HG03135 (cell line): Measurements from ENCODE around the gene FBXO9.

Experiments
- ATAC-seq: cut with Tn5 transposase; IDR thresholded peaks from one replicate; pipeline ENCODE4 v1.9.1; 2021; ENCODE audit warnings: mild to moderate bottlenecking, moderate library complexity; ENCODE audit not compliant: unreplicated experiment

Gene FBXO9

DNA sequence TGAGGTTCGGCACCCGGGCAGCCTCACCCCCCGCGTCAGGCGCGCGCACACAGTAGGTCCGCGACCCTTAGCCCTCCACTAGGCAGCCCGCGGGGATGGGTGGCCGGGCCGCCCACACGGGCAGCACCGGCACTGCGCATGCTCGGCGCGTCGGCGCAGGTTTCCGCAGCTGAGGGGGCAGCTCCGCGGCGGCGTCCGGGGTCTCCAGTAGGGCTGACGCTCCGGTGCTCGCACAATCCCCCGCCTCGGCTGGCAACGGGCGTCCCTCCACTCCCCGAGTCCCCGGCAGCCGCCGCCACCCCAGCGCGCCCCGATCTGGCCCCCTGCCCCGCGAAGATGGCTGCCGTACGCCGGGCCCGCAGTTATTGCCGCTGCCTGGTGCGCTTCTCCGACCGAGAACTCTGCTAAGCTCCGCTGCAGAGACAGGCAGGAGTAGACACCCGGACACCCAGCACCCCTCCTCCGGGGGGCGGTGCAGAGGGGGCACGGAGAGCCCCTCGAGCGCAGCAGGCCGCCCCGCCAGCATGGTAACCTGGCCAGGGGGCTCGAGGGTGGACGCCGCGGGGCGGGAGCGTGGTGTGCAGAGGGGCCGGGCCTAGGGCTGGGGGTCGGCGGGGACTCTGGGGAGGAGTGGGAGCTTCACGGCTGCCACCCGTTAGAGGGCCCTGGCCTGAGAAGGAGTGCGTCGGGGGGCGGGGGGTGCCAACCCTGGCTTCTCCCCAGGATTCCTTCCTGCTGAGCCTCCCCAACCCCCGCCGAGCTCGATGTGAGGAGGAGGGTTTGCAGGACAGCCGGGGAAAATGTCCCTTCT, at the start of gene FBXO9:
TSS of gene FBXO9 (plus strand) at position 139 of the 811 bp plus-strand sequence. CDS start at position 525, 386 bp downstream.
- peak; percentile 47 for ATAC-seq

- no peak for ATAC-seq
These were observed 49.7 kb upstream of the FBXO9 start for GRCh38 chr6:53015486-53015885.

GRCh38 chr6:53018446-53018845, 46.8 kb upstream of the FBXO9 start:
- no peak for ATAC-seq

- ATAC-seq, result no peak
These were observed 45.0 kb upstream of the FBXO9 start for GRCh38 chr6:53020005-53020744.

- no peak for ATAC-seq
These were observed 41.9 kb upstream of the FBXO9 start for GRCh38 chr6:53023323-53023722.

DNA sequence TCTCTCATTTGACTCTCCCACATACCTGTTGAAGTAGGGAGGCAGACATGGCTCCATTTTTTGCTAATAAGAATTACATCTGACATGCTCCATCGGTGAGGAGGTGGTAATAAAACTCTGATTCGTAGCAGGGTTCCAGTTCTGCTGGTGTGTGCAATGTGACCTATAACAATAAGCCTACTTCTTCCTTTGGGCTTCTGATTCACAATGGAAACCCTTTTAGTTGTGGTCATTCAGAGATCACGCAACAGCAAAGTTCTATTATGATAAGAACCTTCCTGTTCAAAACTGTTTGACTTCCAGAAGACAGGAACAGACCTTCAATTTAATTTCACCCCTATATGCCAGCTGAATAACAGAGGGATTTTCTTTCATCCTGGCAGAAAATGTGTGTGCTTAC, 38.7 kb upstream of the FBXO9 start:
- no peak for ATAC-seq

DNA sequence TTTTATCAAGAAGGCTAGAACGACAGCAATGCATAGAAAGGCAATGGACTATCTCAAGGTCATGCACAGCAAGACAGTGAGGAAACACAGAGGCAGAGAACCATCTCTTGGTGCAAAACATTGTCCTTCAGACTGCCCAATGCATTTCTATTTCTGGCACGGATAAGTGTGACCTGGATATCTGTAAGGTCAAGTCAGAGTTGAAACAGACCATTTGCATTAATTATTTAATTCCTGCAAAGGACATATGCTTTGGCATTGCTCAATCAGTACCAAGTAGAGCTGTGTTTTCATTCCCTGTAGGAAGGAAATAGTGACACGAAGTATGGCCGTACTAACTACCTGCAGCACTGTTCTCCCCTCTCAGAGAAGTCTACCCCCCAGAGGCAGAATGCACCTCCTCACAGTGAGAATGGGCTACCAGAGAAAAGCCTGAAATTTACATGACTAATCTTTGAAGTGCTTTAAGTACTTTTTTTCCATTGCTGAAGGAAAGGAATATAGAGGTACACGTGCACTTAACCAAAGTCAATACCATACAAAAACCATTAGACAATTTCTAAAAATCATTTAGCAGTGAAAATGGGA, 38.0 kb upstream of the FBXO9 start:
- no peak for ATAC-seq

DNA sequence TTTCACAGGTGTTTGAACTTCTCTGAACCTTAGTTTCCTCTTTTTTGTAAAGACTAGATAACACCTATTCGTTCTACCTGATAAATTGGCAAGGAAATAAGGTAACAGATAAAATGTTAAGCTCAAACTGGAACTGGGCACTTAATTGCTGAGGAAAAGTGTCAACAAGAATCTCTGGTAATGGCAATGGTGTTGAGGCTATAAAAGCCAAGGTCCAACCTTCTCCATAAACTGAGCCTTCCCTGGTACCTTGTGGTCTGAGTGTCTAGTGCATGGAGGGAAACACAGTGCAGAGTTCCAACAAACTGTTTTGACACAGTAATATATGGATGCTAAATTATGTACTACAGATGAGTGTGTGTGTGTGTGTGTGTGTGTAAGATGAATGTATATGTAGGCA, 36.7 kb upstream of the FBXO9 start:
- ATAC-seq, result no peak

- no peak for ATAC-seq
These were observed 35.9 kb upstream of the FBXO9 start for GRCh38 chr6:53029257-53029656.

GRCh38 chr6:53029761-53030160, 35.4 kb upstream of the FBXO9 start:
- no peak for ATAC-seq

- no peak for ATAC-seq
These were observed 33.9 kb upstream of the FBXO9 start for GRCh38 chr6:53031281-53031680.

DNA sequence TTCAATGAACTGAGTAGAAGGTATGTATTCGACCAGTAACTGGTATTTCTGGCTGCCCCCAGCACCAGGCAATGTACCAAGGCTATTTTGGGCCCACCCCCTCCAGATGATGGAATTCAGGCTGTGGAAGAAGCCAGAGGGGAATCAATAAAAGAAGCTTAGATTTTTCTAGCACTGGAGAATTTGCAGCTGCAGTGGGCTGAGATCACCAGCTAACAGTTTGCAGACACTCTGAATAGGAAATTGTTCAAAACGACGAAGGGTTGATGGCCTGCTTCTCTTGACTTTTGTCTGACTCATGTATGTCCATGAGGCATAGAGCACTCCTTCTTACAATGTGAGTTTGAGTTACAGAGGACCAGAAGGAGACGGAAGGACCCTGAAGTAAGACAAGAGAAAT, 32.4 kb upstream of the FBXO9 start:
- no peak for ATAC-seq

DNA sequence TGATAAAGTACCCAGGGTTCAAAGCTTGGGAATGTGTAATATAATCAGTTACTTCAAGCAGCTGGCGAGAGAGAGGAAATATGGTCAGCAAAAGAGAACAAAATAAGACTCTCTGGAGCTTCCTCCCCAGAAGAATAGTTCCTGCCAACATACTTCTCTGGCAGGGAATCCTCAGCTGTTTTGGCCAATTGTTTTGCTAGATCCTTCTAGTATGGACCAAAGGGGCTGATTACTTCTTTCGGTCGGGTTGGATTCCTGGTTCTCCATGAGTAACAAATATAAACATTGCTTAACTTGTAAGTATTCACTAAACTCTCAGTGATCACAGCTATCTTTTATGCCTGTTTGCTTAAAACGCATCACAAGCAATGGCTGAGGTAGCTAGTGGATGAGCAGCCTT, 31.4 kb upstream of the FBXO9 start:
- ATAC-seq, result no peak

DNA sequence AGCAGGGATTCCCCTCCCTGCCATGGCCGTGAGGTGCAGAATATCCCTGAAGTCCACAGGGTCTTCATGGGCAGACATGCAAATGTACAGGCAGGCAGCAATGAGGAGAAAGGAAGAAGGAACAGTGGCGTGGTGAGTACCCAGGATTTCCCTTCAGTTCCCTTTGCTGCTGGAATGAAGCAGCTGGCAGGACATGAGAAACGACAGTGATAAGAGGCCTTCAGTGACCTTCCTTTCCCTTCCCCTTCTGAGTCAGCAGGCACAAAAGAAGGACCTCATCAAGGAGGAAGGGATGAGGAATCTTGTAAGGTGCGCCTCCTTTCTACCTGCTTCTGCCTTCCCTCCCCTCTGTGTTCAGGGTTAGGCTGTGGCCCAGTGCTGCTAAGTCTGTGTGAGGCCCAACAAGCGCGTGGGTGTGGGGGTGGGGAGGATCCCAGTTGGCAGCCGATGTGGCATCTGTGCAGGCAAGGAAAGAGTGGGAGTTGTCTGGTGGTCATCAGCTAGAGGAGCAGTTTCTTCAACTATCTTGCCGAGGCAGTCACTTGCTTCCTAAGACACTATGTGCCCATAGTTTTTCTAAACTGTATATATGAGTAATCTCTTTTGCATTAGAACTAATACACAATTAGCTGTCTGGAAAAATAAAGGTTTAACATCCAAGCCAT, 29.5 kb upstream of the FBXO9 start:
- no peak for ATAC-seq

DNA sequence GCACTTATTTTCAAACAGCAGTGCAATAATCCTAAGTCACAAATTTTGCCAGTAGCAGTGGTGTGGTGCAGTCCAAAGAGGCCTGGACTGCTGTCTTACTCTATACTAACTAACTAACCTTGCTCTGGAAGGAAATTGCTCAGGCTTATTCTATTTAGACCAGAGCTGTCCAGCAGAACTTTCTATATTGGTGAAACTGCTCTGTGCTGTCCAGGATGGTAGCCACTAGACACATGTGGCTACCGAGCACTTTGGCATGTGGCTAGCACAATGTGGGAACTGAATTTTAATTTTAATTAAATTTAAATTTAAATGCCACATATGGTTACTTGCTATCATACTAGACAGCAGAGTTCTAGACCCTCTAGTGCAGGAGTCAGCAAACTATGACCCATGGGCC, 27.1 kb upstream of the FBXO9 start:
- ATAC-seq, result no peak

- no peak for ATAC-seq
These were observed 26.6 kb upstream of the FBXO9 start for GRCh38 chr6:53038596-53038995.

DNA sequence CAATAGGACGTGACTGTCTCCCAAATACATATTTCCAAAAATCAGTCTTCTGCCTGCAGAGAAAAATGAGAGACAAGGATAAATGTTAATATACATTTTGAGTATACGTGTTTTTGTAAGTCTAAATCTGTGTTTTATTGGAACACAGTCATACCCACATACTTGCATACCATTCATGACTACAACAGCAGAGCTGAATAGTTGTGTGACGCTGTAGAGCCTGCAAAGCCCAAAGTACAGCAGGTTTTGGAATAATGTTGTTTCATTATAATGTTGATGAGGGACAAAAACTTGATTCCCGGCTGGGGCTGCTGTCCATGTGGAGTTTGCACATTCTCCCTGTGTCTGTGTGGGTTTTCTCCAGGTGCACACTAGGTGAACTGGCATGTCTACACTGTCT, 23.8 kb upstream of the FBXO9 start:
- ATAC-seq, result no peak

- ATAC-seq, result no peak
These were observed 23.1 kb upstream of the FBXO9 start for GRCh38 chr6:53042112-53042511.

DNA sequence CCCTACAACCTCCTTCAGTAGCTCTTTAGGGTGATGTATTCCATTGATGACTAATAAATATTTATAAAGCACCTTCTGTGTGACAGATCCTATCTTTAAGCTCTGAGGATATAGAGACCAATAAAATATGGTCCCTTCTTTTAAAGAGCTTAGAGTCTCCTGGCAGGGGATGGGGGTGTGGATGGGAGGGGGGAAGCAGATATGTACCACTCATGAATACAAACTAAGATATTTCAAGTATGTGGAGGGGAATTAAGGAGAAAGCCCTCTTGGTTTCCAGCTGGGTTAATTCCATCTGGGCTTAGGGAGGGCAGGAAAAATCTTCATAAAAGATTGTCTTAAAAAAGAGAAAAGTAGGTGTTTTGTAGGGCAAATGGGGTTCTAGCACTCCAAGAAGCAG, 21.6 kb upstream of the FBXO9 start:
- ATAC-seq, result no peak

- ATAC-seq, result no peak
These were observed 21.1 kb upstream of the FBXO9 start for GRCh38 chr6:53044071-53044470.

- no peak for ATAC-seq
These were observed 20.6 kb upstream of the FBXO9 start for GRCh38 chr6:53044572-53044971.
